NCI-H345 treated with DMSO at 0.1 percent for 48 hours (cell line): ENCODE data around the gene PHKA2.

Source experiments
- DNase-seq: peaks from one replicate; lab custom pipeline; 2025; ENCODE audit not compliant: unreplicated experiment; lab: John Stamatoyannopoulos, UW

The PHKA2 gene

GRCh38 chrX:18891548-18891945 lies 92.4 kb downstream of the PHKA2 start:
- DNase-seq: no peak

GRCh38 chrX:18890724-18891547 lies 93.0 kb downstream of the PHKA2 start:
- DNase-seq: no peak

GRCh38 chrX:18890049-18890381 lies 93.9 kb downstream of the PHKA2 start:
- DNase-seq: no peak

GRCh38 chrX:18889346-18890048 lies 94.4 kb downstream of the PHKA2 start:
- DNase-seq: no peak

- no peak for DNase-seq
Observed at GRCh38 chrX:18888281-18888680, 95.6 kb downstream of the PHKA2 start.

- no peak for DNase-seq
Observed at GRCh38 chrX:18887825-18888212, 96.1 kb downstream of the PHKA2 start.

GRCh38 chrX:18887177-18887824 lies 96.6 kb downstream of the PHKA2 start:
- no peak for DNase-seq

- DNase-seq: peak; percentile 31
Observed at GRCh38 chrX:18886344-18887161, 97.4 kb downstream of the PHKA2 start.

- DNase-seq: no peak
Observed at GRCh38 chrX:18886005-18886343, 97.9 kb downstream of the PHKA2 start.

- no peak for DNase-seq
Observed at GRCh38 chrX:18885328-18886004, 98.4 kb downstream of the PHKA2 start.

GRCh38 chrX:18884916-18885315 lies 99.0 kb downstream of the PHKA2 start:
- DNase-seq: no peak

- no peak for DNase-seq
Observed at GRCh38 chrX:18883961-18884765, 99.8 kb downstream of the PHKA2 start.

GRCh38 chrX:18883234-18883960 lies 100.5 kb downstream of the PHKA2 start:
- no peak for DNase-seq

- no peak for DNase-seq
Observed at GRCh38 chrX:18879144-18879543, 104.8 kb downstream of the PHKA2 start.

GRCh38 chrX:18877469-18877868 lies 106.4 kb downstream of the PHKA2 start:
- DNase-seq: no peak

- DNase-seq: peak; percentile 9
Observed at GRCh38 chrX:18875256-18875878, 108.5 kb downstream of the PHKA2 start.

- DNase-seq: no peak
Observed at GRCh38 chrX:18874560-18875255, 109.2 kb downstream of the PHKA2 start.

GRCh38 chrX:18873836-18874235 lies 110.1 kb downstream of the PHKA2 start:
- DNase-seq: no peak
